ENCODE measurements around the gene WIPF2. TPM values are rescaled to one million over a fixed set of nuclear protein-coding genes. Genes with fewer than 3 reads are reported as not detected.

WIPF2 gene
- polyA plus RNA-seq, 2 of the 4 experiments (the other 2 are of a cell fraction) = 13.8 to 21.5 TPM

DNA sequence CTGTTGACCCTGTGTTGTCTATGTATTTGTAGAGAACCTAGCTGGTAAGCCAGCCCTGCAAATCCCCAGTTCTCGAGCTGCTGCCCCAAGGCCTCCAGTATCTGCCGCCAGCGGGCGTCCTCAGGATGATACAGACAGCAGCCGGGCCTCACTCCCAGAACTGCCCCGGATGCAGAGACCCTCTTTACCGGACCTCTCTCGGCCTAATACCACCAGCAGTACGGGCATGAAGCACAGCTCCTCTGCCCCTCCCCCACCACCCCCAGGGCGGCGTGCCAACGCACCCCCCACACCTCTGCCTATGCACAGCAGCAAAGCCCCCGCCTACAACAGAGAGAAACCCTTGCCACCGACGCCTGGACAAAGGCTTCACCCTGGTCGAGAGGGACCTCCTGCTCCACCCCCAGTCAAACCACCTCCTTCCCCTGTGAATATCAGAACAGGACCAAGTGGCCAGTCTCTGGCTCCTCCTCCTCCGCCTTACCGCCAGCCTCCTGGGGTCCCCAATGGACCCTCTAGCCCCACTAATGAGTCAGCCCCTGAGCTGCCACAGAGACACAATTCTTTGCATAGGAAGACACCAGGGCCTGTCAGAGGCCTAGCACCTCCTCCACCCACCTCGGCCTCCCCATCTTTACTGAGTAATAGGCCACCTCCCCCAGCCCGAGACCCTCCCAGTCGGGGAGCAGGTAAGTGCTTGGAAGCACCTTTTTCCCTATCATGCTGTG is 45.5 kb downstream of the WIPF2 start:
- WGBS (ENCODE audit: missing lambda C conversion rate) = 88% methylated on average over 16 of the region's 21 CpGs
- no peak for DNase-seq (ENCODE audit: low read depth in 1 of 2, low spot score in 1 of 2)
- FAIRE-seq = no peak
- Histone ChIP-seq H3K4me1 (no peaks in the 10 kb centered on the region), H3K4me3 (no peak overlapping the region), H3K4me2 (no peak overlapping the region), H3K9me3 (no peaks in the 10 kb centered on the region), H3K27ac (no peak overlapping the region)
- ChIA-PET POLR2A (interaction anchor here (0.7 kb wide), 1 partner anchor 49 kb away, joined by 6 read pairs; no protein-coding TSS in a partner anchor), CTCF (interaction anchor here (1.6 kb wide), 1 partner anchor 39 kb away, joined by 5 read pairs; no protein-coding TSS in a partner anchor)
- ATAC-seq = no peak
- TF ChIP-seq RFX5 (IDR thresholded peaks at IDR 0.05) = no peak
- TF ChIP-seq NPAS2 (CRISPR knock-in tag; IDR thresholded peaks at IDR 0.05; ENCODE audit: borderline replicate concordance) = no peak
- no peak for TF ChIP-seq BHLHE40 (IDR thresholded peaks at IDR 0.05; ENCODE audit: low read depth, low read length)
- TF ChIP-seq FOXS1 (CRISPR knock-in tag; IDR thresholded peaks at IDR 0.05) = no peak
- no peak for TF ChIP-seq RAD21 (conservative IDR thresholded peaks at IDR 0.05 in 1 of 2, IDR thresholded peaks at IDR 0.05 in 1 of 2)
- TF ChIP-seq NR3C1 (IDR thresholded peaks at IDR 0.05) = no peak
- TF ChIP-seq JUNB (IDR thresholded peaks at IDR 0.05) = no peak
- TF ChIP-seq CBX8 (IDR thresholded peaks at IDR 0.05) = no peak
- TF ChIP-seq MAZ (IDR thresholded peaks at IDR 0.05; ENCODE audit: borderline replicate concordance, low read depth, low read length) = no peak
- TF ChIP-seq CHD4 (IDR thresholded peaks at IDR 0.05; ENCODE audit: borderline replicate concordance) = no peak
- no peak for TF ChIP-seq GATA3 (IDR thresholded peaks at IDR 0.05; ENCODE audit: borderline replicate concordance)
- TF ChIP-seq RARB (CRISPR knock-in tag; IDR thresholded peaks at IDR 0.05) = no peak
- no peak for TF ChIP-seq ZNF302 (CRISPR knock-in tag; IDR thresholded peaks at IDR 0.05)
- TF ChIP-seq KDM5A (IDR thresholded peaks at IDR 0.05) = no peak
- no peak for TF ChIP-seq RCOR1 (IDR thresholded peaks at IDR 0.05; ENCODE audit: low read depth, low read length)
- TF ChIP-seq EHF (CRISPR knock-in tag; IDR thresholded peaks at IDR 0.05) = no peak
- TF ChIP-seq HDAC2 (IDR thresholded peaks at IDR 0.05) = no peak
- TF ChIP-seq KDM1A (IDR thresholded peaks at IDR 0.05; ENCODE audit: low read depth) = no peak
- TF ChIP-seq CHD2 (IDR thresholded peaks at IDR 0.05; ENCODE audit: low read length, partially characterized antibody) = no peak

- no peak overlapping the region for H3K4me3 ChIP-seq
- ATAC-seq = no peak
- H3K4me2 ChIP-seq = no peak overlapping the region
- TF ChIP-seq NPAS2 (CRISPR knock-in tag; IDR thresholded peaks at IDR 0.05; ENCODE audit: borderline replicate concordance) = no peak
- no peak for TF ChIP-seq GATA3 (IDR thresholded peaks at IDR 0.05; ENCODE audit: borderline replicate concordance)
- no peak for TF ChIP-seq BHLHE40 (IDR thresholded peaks at IDR 0.05; ENCODE audit: low read depth, low read length)
- no peak for TF ChIP-seq TFCP2L1 (CRISPR knock-in tag; IDR thresholded peaks at IDR 0.05)
- TF ChIP-seq, protein P1, sequence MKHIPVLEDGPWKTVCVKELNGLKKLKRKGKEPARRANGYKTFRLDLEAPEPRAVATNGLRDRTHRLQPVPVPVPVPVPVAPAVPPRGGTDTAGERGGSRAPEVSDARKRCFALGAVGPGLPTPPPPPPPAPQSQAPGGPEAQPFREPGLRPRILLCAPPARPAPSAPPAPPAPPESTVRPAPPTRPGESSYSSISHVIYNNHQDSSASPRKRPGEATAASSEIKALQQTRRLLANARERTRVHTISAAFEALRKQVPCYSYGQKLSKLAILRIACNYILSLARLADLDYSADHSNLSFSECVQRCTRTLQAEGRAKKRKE (CRISPR knock-in tag; IDR thresholded peaks at IDR 0.05; ENCODE audit: low read depth) = no peak
- no peak for TF ChIP-seq ZFP36 (IDR thresholded peaks at IDR 0.05; ENCODE audit: borderline replicate concordance, partially characterized antibody)
- TF ChIP-seq PHF8 (IDR thresholded peaks at IDR 0.05; ENCODE audit: borderline replicate concordance, low read depth) = no peak
- TF ChIP-seq RAD21 (conservative IDR thresholded peaks at IDR 0.05 in 1 of 2, IDR thresholded peaks at IDR 0.05 in 1 of 2) = no peak
- H3K27ac ChIP-seq = no peak overlapping the region
- CTCF ChIA-PET = interaction anchor here (1.6 kb wide), 3 partner anchors 21 to 74 kb away, joined by 4 to 5 read pairs (median 5); no protein-coding TSS in a partner anchor
- no peak for DNase-seq (ENCODE audit: low read depth in 1 of 2, low spot score in 1 of 2)
- WGBS (ENCODE audit: missing lambda C conversion rate) = 94% methylated on average over 5 of the region's 5 CpGs
- POLR2A ChIA-PET = no interaction called here
- no peaks in the 10 kb centered on the region for H3K9me3 ChIP-seq
- H3K4me1 ChIP-seq = no peaks in the 10 kb centered on the region
- no peak for FAIRE-seq
Measured at GRCh38 chr17:40265337-40265736, 46.2 kb downstream of the WIPF2 start.

DNA sequence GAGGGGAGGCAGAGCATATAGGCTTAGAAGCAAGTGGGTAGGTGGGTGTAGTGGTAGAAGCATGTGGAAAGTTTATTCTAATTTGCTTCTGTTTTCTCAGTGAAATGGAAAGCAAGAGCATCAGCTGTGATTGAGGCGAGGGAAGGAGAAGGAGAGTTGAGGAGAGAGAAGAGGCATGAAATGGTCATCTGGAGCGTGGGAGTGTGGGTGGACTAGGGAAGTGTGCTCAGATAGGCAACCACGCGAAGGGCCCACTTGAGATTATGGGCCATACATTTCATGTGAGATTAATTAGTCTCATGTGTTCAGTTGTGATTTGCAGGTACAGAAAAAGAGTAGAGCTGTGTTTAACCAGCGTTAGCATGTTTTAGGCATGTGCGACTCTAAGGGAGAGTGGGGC is 47.8 kb downstream of the WIPF2 start:
- Histone ChIP-seq H3K4me1 (no peaks in the 10 kb centered on the region), H3K27ac (no peak overlapping the region), H3K9me3 (no peaks in the 10 kb centered on the region), H3K4me3 (no peak overlapping the region), H3K4me2 (no peak overlapping the region)
- ChIA-PET POLR2A (no interaction called here), CTCF (interaction anchor here (0.9 to 1.7 kb wide), 9 partner anchors 11 to 75 kb away, joined by 3 to 9 read pairs (median 4); partner anchors contain the start of gene WIPF2)
- no peak for DNase-seq (ENCODE audit: low read depth in 1 of 2, low spot score in 1 of 2)
- FAIRE-seq = no peak
- WGBS (ENCODE audit: missing lambda C conversion rate) = 93% methylated on average over 6 of the region's 6 CpGs
- no peak for ATAC-seq
- TF ChIP-seq HDAC2 (IDR thresholded peaks at IDR 0.05) (no peak), CTCF (IDR thresholded peaks at IDR 0.05) (no peak), RNF2 (IDR thresholded peaks at IDR 0.05; ENCODE audit: borderline replicate concordance, low read depth) (no peak), RARB (CRISPR knock-in tag; IDR thresholded peaks at IDR 0.05) (no peak), TFCP2L1 (CRISPR knock-in tag; IDR thresholded peaks at IDR 0.05) (no peak), CBX8 (IDR thresholded peaks at IDR 0.05) (no peak), FOSB (CRISPR knock-in tag; IDR thresholded peaks at IDR 0.05) (no peak), JUNB (IDR thresholded peaks at IDR 0.05) (no peak), HMGXB4 (CRISPR knock-in tag; IDR thresholded peaks at IDR 0.05; ENCODE audit: borderline replicate concordance) (no peak), EP300 (IDR thresholded peaks at IDR 0.05) (no peak)
- TF ChIP-seq, protein P2, sequence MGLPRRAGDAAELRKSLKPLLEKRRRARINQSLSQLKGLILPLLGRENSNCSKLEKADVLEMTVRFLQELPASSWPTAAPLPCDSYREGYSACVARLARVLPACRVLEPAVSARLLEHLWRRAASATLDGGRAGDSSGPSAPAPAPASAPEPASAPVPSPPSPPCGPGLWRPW (IDR thresholded peaks at IDR 0.05) = no peak
- TF ChIP-seq, protein P3, sequence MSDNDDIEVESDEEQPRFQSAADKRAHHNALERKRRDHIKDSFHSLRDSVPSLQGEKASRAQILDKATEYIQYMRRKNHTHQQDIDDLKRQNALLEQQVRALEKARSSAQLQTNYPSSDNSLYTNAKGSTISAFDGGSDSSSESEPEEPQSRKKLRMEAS (IDR thresholded peaks at IDR 0.05) = no peak
